Peyer's patch (tissue), 4 donors: Measurements from ENCODE around the gene ST7.

Experiments used
- POLR2A ChIP-seq, 2 donors: fragments of 450-650 bp; IDR thresholded peaks; one replicate each; pipeline ENCODE4 v1.5.1; 2017; ENCODE audit warnings: antibody characterized with exemption in 2 of 2, mild to moderate bottlenecking in 2 of 2, moderate library complexity in 2 of 2
- TF ChIP-seq, protein P1 (sequence below), 6 experiments: fragments of 450-650 bp in 4 of 6; fragments of 200-600 bp in 2 of 6; sonication (generic) in 1 of 6; IDR thresholded peaks; one replicate each; pipeline ENCODE4 v1.5.1; 2017 to 2019; ENCODE audit warnings: antibody characterized with exemption in 6 of 6, mild to moderate bottlenecking in 3 of 6, moderate library complexity in 1 of 6

DNA sequence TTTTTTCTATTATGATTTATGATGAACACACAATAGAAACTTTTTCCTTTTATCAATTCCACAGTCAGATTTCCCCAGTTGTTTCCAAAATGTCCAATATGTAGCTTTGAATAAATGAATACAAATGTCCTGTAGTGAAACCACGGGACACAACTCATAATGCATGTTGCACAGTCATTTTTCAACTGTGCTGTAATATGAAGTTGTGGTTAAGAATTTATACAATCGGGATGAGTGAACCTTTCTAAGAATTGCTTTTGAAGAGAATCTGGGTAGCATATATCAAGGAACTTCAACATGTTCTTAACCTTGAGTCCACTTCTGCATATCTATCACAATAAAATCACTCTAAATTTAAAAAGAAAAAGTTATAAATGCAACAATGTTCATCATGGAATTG is 14.6 kb upstream of the ST7 start:
- TF ChIP-seq, protein P1, sequence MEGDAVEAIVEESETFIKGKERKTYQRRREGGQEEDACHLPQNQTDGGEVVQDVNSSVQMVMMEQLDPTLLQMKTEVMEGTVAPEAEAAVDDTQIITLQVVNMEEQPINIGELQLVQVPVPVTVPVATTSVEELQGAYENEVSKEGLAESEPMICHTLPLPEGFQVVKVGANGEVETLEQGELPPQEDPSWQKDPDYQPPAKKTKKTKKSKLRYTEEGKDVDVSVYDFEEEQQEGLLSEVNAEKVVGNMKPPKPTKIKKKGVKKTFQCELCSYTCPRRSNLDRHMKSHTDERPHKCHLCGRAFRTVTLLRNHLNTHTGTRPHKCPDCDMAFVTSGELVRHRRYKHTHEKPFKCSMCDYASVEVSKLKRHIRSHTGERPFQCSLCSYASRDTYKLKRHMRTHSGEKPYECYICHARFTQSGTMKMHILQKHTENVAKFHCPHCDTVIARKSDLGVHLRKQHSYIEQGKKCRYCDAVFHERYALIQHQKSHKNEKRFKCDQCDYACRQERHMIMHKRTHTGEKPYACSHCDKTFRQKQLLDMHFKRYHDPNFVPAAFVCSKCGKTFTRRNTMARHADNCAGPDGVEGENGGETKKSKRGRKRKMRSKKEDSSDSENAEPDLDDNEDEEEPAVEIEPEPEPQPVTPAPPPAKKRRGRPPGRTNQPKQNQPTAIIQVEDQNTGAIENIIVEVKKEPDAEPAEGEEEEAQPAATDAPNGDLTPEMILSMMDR (IDR thresholded peaks at IDR 0.05): no peak
- TF ChIP-seq POLR2A (IDR thresholded peaks at IDR 0.05): no peak
